ENCODE results near the gene GHSR. TPM values are rescaled to one million over a fixed set of nuclear protein-coding genes. Genes with fewer than 3 reads are reported as not detected.

The GHSR gene
- total and polyA plus RNA-seq, 10 donors: not detected

GRCh38 chr3:172446198-172446597, 2.1 kb downstream of the GHSR start:
- Histone ChIP-seq H3K4me3 (no peak overlapping the region), H3K27me3 (replicated peaks in 1 of 7) (peaks cover 7 to 75% (median 42%) of the 10 kb centered on the region in 7 donors), H3K27ac (no peak overlapping the region), H3K4me1 (peaks cover 0 to 32% (median 25%) of the 10 kb centered on the region in 6 donors), H3K9me3 (no peaks in the 10 kb centered on the region), H3K36me3 (no peaks in the 10 kb centered on the region)
- intact Hi-C loops (cut with DNase I; ENCODE audit: low total_unique reads): no loop called here
- no peak for TF ChIP-seq POLR2AphosphoS5 (IDR thresholded peaks at IDR 0.05)
- TF ChIP-seq CTCF (IDR thresholded peaks at IDR 0.05 in 8 of 11, conservative IDR thresholded peaks at IDR 0.05 in 3 of 11): no peak
- TF ChIP-seq POLR2A (IDR thresholded peaks at IDR 0.05): no peak
- no peak for DNase-seq
- 84 to 90% (median 87%) methylated on average over 3 of the region's 3 CpGs for WGBS, 5 donors

- DNase-seq: no peak
Observed at GRCh38 chr3:172444821-172445220, 3.4 kb downstream of the GHSR start.

GRCh38 chr3:172442606-172443005, 5.7 kb downstream of the GHSR start:
- TF ChIP-seq CTCF (IDR thresholded peaks at IDR 0.05 in 8 of 11, conservative IDR thresholded peaks at IDR 0.05 in 3 of 11): no peak
- no peak for TF ChIP-seq POLR2A (IDR thresholded peaks at IDR 0.05)
- no peak for TF ChIP-seq POLR2AphosphoS5 (IDR thresholded peaks at IDR 0.05)
- 89 to 97% (median 94%) methylated on average over 1 of the region's 1 CpG for WGBS, 5 donors
- DNase-seq: no peak
- H3K4me3 ChIP-seq: no peak overlapping the region
- no peak overlapping the region for H3K27ac ChIP-seq
- peaks cover 0 to 65% (median 11%) of the 10 kb centered on the region in 7 donors for H3K27me3 ChIP-seq (replicated peaks in 1 of 7)
- no peaks in the 10 kb centered on the region for H3K36me3 ChIP-seq
- intact Hi-C loops (cut with DNase I; ENCODE audit: low total_unique reads): no loop called here
- H3K9me3 ChIP-seq: no peaks in the 10 kb centered on the region
- H3K4me1 ChIP-seq: peaks cover 0 to 7% (median 2%) of the 10 kb centered on the region in 6 donors

More at GRCh38 chr3:172444821-172445220, 3.4 kb downstream of the GHSR start:
- Histone ChIP-seq H3K27ac (no peak overlapping the region), H3K36me3 (no peaks in the 10 kb centered on the region), H3K9me3 (no peaks in the 10 kb centered on the region), H3K4me1 (peaks cover 0 to 29% (median 23%) of the 10 kb centered on the region in 6 donors), H3K4me3 (no peak overlapping the region), H3K27me3 (replicated peaks in 1 of 7) (peaks cover 6 to 73% (median 33%) of the 10 kb centered on the region in 7 donors)
- no peak for TF ChIP-seq CTCF (IDR thresholded peaks at IDR 0.05 in 8 of 11, conservative IDR thresholded peaks at IDR 0.05 in 3 of 11)
- 58 to 77% (median 67%) methylated on average over 6 of the region's 6 CpGs for WGBS, 5 donors
- intact Hi-C loops (cut with DNase I; ENCODE audit: low total_unique reads): no loop called here

- 88 to 92% (median 92%) methylated on average over 5 of the region's 5 CpGs for whole genome bisulfite sequencing, 5 donors
- Histone ChIP-seq H3K27ac (no peak overlapping the region), H3K9me3 (no peaks in the 10 kb centered on the region), H3K4me1 (no peaks in the 10 kb centered on the region), H3K36me3 (no peaks in the 10 kb centered on the region), H3K27me3 (replicated peaks in 1 of 7) (peaks cover 0 to 55% (median 3%) of the 10 kb centered on the region in 7 donors), H3K4me3 (no peak overlapping the region)
- intact Hi-C loops (cut with DNase I; ENCODE audit: low total_unique reads): no loop called here
- TF ChIP-seq POLR2AphosphoS5 (IDR thresholded peaks at IDR 0.05): no peak
- no peak for TF ChIP-seq POLR2A (IDR thresholded peaks at IDR 0.05)
- no peak for TF ChIP-seq CTCF (IDR thresholded peaks at IDR 0.05 in 8 of 11, conservative IDR thresholded peaks at IDR 0.05 in 3 of 11)
- DNase-seq: no peak
Observed at GRCh38 chr3:172441581-172441980, 6.7 kb downstream of the GHSR start.
